GM18951 (cell line): ENCODE results near the gene RABL6.

Source experiments
- POLR2A ChIP-seq: IDR thresholded peaks from 4 replicates; pipeline ENCODE4 v1.6.1; 2011; ENCODE audit warnings: mild to moderate bottlenecking; ENCODE audit not compliant: insufficient read length, insufficient read depth; ENCODE audit errors: extremely low read depth
- in situ Hi-C: fragments of 300-500 bp; cut with MboI; formaldehyde crosslinking; loops from one replicate; pipeline ENCODE4 v1.12.0; 2022; ENCODE audit warnings: low sequenced_read_pairs, mixed read lengths, inconsistent platforms; ENCODE audit not compliant: unreplicated experiment

RABL6 gene

DNA sequence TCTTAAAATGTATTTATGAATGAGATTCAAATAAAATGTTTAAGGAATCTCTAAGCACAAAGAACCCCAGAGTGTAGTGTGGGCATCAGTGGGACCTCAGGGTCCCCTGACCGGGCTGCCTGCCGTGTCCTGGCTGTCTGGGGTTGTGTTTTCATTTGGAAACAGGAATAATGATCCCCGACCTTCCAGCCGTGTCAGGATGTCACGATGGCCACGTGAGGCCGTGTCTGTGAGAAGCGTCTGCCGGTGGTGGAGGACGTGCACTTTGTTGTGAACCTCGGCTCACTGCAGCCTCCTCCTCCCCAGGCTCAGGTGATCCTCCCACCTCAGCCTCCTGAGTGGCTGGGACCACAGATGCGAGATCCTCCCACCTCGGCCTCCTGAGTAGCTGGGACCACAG is 82.9 kb downstream of the RABL6 start:
- in situ Hi-C loops: no loop called here
- TF ChIP-seq POLR2A: no peak
